ENCODE data around the gene DNAJC4.

DNAJC4 gene

DNA sequence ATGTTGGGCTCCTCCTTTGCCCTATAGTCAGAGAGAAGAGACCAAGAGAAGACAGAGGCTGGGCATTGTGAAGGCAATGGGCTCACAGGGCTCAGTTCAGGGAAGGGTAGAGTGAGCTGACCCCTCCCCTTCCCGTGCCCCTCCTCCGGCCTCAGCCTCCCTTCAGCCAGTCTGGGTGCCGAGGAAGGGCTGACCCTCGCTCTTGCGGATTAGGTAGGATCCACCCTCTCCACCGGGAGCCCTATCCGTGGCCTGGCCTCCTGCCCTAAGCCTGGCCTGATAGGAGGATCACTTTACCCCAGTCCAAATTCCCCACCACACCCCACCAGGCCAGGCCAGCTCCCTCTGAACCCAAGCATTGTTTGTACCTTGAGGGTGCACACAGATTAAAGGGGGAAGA lies 18.2 kb downstream of the DNAJC4 start:
- Mint-ChIP-seq H3K27me3 (no peaks in the 10 kb centered on the region), H3K36me3 (peaks cover 2% of the 10 kb centered on the region), H3K9me3 (no peaks in the 10 kb centered on the region), H3K4me3 (peak overlapping the region; percentile 28), H3K27ac (no peak overlapping the region), H3K4me1 (peaks cover 17% of the 10 kb centered on the region)
- ATAC-seq (ENCODE audit: low read depth) (no peak), DNase-seq (ENCODE audit: low spot score in 2 of 2) (no peak)

DNA sequence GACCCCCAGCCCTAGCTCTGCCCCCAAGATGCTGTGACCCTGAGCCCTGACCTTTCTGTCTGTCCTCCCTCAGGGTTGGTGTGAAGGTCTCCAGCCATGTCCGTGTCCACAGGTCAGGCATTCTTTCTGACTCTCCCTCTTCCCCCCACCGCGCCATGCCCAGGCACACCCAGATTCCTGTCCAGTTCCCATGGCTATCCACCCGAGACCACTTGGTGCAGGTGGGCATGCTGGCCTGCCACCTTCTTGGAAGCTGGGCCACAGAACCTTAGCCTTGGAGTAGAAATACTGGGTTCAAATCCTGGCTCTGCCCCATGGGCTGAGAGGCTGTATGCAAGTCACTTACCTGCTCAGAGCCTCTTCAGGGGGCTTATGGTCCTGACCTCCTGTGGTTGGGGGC lies 18.7 kb downstream of the DNAJC4 start:
- ATAC-seq (ENCODE audit: low read depth) (no peak), DNase-seq (ENCODE audit: low spot score in 2 of 2) (no peak)
- no peaks in the 10 kb centered on the region for H3K36me3 Mint-ChIP-seq
- no peak overlapping the region for H3K4me3 Mint-ChIP-seq
- H3K4me1 Mint-ChIP-seq: peaks cover 17% of the 10 kb centered on the region
- no peak overlapping the region for H3K27ac Mint-ChIP-seq
- no peaks in the 10 kb centered on the region for H3K9me3 Mint-ChIP-seq
- no peaks in the 10 kb centered on the region for H3K27me3 Mint-ChIP-seq

DNA sequence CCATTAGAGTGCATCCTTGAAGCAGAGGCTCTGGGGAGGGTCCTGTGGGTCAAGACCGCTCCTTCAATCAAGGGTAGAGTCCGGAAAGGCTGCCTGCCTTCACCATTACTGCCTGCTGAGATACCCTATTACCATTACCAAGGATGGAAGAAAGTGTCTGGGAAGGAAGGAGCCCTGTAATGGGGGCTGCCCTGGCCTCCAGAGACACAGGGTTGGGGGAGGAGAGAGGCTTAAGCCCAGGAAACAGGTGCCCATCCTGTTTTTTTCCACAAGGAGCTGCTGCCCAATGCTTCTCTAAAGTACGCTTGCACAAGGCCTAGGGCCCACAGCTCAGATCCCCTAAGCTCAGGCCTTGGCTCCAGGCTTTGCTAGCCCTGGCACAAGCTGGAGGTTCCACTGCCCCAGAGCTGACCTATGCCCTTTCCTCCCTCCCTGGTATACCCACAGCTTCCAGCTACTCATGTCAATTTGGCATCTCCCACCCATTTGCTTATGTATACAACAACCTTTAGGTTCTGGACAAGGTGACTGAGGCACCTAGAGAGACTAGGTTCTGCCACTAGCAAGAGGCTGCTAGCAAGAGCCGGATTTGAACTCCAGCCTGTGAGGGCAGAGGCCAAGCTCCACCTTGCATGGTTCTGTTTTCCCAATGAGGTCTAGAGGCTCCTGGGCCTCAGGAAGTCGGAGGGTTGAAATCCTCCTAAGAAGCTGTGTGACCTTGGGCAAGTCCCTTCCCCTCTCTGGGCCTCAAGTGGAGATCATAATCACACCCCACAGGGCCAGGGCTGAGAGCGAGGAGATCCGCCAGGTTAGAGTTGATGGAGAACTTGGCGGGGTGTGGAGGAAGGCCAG lies 19.4 kb downstream of the DNAJC4 start:
- ATAC-seq (ENCODE audit: low read depth) (no peak), DNase-seq (ENCODE audit: low spot score in 2 of 2) (no peak)
- Mint-ChIP-seq H3K27ac (no peak overlapping the region), H3K4me1 (peaks cover 17% of the 10 kb centered on the region), H3K9me3 (no peaks in the 10 kb centered on the region), H3K4me3 (peak overlapping the region; percentile 30), H3K36me3 (no peaks in the 10 kb centered on the region), H3K27me3 (no peaks in the 10 kb centered on the region)

DNA sequence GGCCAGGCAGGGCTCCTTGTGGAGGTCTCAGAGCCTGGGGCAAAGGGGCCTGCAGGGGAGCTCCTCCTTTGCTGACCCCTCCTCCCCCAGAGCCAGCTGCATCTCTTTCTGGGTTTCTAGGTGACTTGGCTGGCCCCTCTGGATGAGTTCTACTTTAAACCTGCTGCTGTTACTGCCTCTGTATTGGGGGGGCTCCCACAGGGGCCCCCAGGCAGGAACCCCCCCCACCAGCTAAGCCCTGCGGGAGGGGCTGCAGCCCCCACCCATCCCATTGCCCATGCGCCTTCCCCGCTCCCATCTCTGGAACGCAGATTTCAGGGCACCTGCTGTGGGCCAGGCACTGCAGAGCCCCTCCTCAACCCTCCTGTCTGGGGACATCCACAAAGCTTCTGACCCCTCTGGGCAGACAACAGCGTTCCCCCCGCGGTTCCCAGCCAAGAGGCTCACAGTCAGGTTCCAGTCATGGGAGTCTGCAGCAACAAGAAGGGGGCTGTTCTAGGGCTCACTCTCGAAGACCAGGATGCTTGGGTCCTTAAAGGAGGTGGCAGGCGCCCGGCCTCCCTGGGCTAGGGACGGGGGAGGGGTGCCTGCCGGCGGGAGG lies 20.2 kb downstream of the DNAJC4 start:
- ATAC-seq (ENCODE audit: low read depth): no peak

DNA sequence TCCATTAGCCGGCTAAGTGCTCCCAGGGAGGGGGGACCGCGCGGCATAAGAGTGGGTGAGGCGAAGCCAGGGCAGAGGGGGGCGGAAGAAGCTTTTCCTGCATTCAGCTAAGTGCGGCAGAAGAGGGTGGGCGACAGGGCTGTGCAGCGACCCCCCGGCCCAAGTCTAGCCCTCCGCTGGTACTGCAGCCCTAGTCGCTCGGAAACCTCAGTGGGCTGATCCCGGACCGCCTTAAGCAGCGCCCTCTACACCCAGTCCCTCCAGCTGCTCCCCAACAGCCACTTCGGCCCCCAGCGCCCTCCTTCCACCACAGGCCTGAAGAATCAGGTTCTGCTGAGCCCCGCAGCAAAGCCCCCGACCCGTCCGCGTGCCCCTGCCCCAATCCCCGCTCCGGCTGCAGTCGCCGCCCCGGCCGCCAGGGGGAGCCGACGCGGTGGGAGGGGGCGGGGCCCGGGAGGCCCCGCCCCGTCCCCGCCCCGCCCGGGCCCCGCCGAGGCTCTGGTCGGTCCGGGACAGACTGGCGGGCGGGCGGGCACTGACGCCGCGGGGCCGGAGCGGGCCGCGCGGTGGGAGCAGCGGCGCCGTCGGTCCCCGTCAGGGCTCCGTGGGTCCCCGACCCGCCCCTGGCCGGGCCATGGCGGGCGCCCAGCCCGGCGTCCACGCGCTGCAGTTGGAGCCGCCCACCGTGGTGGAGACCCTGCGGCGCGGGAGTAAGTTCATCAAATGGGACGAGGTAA lies 20.8 kb downstream of the DNAJC4 start, which contains the start of gene PLCB3:
TSS of gene PLCB3 (plus strand) at position 515 of the 737 bp plus-strand sequence. CDS start at position 635, 120 bp downstream.
- ATAC-seq (ENCODE audit: low read depth): peak; percentile 57
- no peaks in the 10 kb centered on the region for H3K27me3 Mint-ChIP-seq
- H3K27ac Mint-ChIP-seq: peak within 1 kb of the TSS; percentile 78
- peak within 1 kb of the TSS; percentile 89 for H3K4me3 Mint-ChIP-seq
- H3K9me3 Mint-ChIP-seq: no peaks in the 10 kb centered on the region
- DNase-seq (ENCODE audit: low spot score in 2 of 2): peak; percentile 65 to 74
- H3K4me1 Mint-ChIP-seq: peaks cover 12% of the 10 kb centered on the region
- H3K36me3 Mint-ChIP-seq: no peaks in the 10 kb centered on the region

More for the DNA sequence above, 20.2 kb downstream of the DNAJC4 start:
- H3K9me3 Mint-ChIP-seq: no peaks in the 10 kb centered on the region
- peaks cover 17% of the 10 kb centered on the region for H3K4me1 Mint-ChIP-seq
- H3K4me3 Mint-ChIP-seq: peak overlapping the region; percentile 82
- H3K36me3 Mint-ChIP-seq: no peaks in the 10 kb centered on the region
- H3K27me3 Mint-ChIP-seq: no peaks in the 10 kb centered on the region
- DNase-seq (ENCODE audit: low spot score in 2 of 2): no peak
- H3K27ac Mint-ChIP-seq: no peak overlapping the region

DNA sequence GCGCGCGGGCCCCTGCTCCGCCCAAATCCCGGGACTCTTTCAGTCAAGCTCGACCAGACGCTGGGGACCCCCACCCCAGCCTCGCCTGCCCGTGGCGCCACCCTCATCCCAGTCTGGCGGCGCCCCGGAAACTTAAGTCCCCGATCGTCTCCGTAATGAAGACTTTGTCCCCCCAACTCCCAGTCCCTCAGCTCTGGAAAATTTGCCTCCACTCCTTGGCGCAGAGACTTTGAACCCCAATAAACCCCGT lies 21.3 kb downstream of the DNAJC4 start:
- Mint-ChIP-seq H3K4me3 (peak overlapping the region; percentile 89), H3K9me3 (no peaks in the 10 kb centered on the region), H3K36me3 (no peaks in the 10 kb centered on the region), H3K27me3 (no peaks in the 10 kb centered on the region), H3K4me1 (peaks cover 12% of the 10 kb centered on the region), H3K27ac (no peak overlapping the region)
- DNase-seq (ENCODE audit: low spot score in 2 of 2) (no peak), ATAC-seq (ENCODE audit: low read depth) (no peak)

DNA sequence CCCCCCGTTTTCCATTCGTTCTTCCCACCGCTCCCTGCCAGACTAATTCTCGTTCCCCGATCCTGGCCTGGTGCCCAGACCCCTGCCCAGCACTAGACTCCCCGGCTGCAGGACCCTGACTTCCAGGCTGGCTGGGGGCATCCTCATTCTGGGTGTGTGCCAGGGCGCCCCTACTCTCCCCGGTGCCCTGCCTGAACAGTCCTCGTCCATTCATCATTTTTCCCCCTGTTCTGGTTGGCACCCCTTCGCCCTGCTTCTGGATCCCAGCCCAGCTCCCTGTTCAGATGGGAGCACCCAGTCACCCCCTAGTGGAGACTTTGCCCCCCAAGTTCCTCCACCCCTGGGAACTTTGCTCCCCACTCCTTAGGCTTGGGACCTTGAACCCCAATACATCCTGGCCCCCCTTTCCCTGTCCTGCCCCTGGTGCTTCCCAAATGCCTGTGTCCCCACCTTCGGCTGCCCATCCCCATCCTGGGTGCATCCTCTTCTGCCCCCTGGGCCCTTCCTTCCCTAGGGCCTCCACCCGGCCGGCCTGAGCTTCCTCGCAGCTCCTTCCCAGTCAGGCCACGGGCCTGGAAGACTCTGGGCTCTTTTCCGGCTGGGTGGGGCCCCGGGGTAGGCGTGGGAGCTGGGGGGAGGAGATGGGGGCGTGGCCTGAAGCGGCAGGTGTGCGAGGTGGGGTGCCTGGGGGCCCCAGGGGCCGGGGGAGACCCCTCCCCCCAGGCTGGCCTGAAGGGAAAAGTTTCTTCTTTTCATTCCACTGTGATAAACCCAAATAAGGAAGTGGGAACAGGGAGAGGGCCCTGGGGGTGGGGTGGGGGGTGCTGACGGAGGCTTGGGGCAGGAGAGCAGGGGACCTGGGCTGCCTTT lies 21.9 kb downstream of the DNAJC4 start:
- no peaks in the 10 kb centered on the region for H3K9me3 Mint-ChIP-seq
- no peaks in the 10 kb centered on the region for H3K27me3 Mint-ChIP-seq
- peak overlapping the region; percentile 78 for H3K27ac Mint-ChIP-seq
- ATAC-seq (ENCODE audit: low read depth): no peak
- DNase-seq (ENCODE audit: low spot score in 2 of 2): no peak
- peaks cover 12% of the 10 kb centered on the region for H3K4me1 Mint-ChIP-seq
- H3K36me3 Mint-ChIP-seq: no peaks in the 10 kb centered on the region
- peak overlapping the region; percentile 89 for H3K4me3 Mint-ChIP-seq

DNA sequence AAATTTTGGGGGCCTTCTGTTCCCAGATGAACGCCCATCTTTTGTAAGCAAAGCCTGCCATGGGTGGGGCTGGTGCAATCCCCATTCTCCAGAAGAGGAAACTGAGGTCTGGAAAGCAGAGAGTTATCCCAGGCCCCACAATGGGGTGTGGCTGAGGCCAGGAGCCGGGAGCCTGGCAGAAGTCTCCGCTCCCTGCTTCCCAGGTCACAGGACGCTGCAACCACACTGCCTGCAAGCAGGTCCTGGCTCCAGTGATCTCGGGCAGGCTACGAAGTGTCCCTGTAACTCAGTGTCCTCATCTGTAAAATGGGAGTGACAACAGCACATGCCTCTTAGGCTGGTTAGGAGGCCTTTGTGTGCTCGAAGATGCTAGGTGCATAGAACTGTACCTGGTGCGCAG lies 22.7 kb downstream of the DNAJC4 start:
- H3K27me3 Mint-ChIP-seq: no peaks in the 10 kb centered on the region
- DNase-seq (ENCODE audit: low spot score in 2 of 2): no peak
- H3K27ac Mint-ChIP-seq: no peak overlapping the region
- H3K4me1 Mint-ChIP-seq: peaks cover 10% of the 10 kb centered on the region
- ATAC-seq (ENCODE audit: low read depth): no peak
- no peak overlapping the region for H3K4me3 Mint-ChIP-seq
- H3K36me3 Mint-ChIP-seq: peaks cover 3% of the 10 kb centered on the region
- no peaks in the 10 kb centered on the region for H3K9me3 Mint-ChIP-seq

DNA sequence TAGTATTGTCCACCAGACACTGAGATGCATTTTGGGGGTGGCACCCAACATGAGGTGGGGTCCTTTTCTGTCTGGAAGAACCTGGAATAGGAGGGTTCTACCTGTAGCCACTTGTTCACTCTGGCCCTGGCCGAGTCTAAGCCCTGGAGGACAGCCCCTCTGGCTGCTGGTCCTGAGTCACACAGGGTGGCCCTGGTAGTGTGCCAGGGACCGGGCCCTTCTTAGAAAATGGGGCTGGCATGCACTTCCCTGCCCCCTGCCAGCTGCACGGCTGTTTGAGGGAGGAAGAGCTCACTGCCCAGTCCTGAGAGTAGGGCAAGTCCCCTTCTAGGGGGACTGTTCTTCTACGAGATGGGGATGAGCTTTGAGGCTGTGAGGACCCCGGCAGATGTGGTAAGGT lies 23.1 kb downstream of the DNAJC4 start:
- Mint-ChIP-seq H3K4me3 (no peak overlapping the region), H3K27ac (no peak overlapping the region), H3K9me3 (no peaks in the 10 kb centered on the region), H3K36me3 (peaks cover 3% of the 10 kb centered on the region), H3K4me1 (peaks cover 10% of the 10 kb centered on the region), H3K27me3 (no peaks in the 10 kb centered on the region)
- DNase-seq (ENCODE audit: low spot score in 2 of 2) (no peak), ATAC-seq (ENCODE audit: low read depth) (no peak)

DNA sequence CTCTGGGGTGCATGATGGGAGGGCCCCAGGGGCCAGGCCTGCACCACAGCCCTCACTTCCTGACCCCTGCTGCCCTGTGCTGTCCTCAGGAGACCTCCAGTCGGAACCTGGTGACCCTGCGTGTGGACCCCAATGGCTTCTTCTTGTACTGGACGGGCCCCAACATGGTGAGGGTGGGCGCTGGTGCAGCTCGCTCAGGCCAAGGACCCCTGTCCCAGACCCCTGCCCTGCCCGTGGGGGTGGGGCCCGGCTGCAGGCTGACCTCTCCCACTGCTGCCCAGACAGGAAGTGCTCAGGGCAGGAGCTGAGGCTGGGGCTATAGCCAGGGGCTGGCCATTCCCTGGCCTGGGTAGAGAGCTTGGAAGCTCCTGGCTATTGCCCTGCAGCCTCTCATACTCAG lies 24.0 kb downstream of the DNAJC4 start:
- Mint-ChIP-seq H3K27me3 (no peaks in the 10 kb centered on the region), H3K4me1 (peaks cover 10% of the 10 kb centered on the region), H3K36me3 (peaks cover 4% of the 10 kb centered on the region), H3K27ac (no peak overlapping the region), H3K4me3 (no peak overlapping the region), H3K9me3 (no peaks in the 10 kb centered on the region)
- DNase-seq (ENCODE audit: low spot score in 2 of 2) (no peak), ATAC-seq (ENCODE audit: low read depth) (no peak)

DNA sequence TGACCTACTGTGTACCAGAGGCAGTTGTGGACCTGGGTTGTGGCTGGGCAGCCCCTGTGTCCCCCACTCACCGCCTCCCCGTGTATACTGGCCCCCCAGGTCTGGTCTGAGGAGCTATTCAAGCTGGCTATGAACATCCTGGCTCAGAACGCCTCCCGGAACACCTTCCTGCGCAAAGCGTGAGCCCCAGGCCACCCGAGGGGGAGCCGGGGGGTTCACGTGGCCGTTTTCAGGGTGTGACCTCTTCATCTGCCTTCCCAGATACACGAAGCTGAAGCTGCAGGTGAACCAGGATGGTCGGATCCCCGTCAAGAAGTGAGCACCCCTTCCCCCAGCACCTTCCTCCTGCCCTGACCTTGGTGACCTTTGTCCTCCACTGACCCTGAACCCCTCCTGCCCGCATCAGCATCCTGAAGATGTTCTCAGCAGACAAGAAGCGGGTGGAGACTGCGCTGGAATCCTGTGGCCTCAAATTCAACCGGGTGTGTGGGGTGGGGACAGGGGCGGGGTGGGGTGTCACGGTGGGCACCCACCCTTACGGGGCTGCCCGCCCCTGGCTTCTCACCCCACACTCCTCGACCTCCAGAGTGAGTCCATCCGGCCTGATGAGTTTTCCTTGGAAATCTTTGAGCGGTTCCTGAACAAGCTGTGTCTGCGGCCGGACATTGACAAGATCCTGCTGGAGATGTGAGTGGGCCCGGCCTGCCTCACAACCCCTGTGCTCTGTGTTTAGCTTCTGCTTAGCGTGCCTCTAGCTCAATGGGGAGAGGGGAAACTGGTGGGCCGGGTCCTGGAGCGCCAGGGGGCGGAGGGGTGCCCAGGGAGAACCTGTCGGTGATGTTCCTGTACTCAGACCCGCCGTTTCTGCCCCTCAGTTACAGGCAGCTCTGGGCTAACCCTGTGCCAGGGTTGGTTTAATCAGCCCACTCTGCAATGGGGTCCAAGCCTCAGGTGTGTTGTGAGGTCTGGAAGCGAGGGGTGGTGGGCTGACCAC lies 25.1 kb downstream of the DNAJC4 start:
- no peak overlapping the region for H3K27ac Mint-ChIP-seq
- H3K4me3 Mint-ChIP-seq: no peak overlapping the region
- no peak for DNase-seq (ENCODE audit: low spot score in 2 of 2)
- no peaks in the 10 kb centered on the region for H3K9me3 Mint-ChIP-seq
- H3K27me3 Mint-ChIP-seq: no peaks in the 10 kb centered on the region
- peaks cover 18% of the 10 kb centered on the region for H3K4me1 Mint-ChIP-seq
- H3K36me3 Mint-ChIP-seq: peaks cover 15% of the 10 kb centered on the region
- no peak for ATAC-seq (ENCODE audit: low read depth)

DNA sequence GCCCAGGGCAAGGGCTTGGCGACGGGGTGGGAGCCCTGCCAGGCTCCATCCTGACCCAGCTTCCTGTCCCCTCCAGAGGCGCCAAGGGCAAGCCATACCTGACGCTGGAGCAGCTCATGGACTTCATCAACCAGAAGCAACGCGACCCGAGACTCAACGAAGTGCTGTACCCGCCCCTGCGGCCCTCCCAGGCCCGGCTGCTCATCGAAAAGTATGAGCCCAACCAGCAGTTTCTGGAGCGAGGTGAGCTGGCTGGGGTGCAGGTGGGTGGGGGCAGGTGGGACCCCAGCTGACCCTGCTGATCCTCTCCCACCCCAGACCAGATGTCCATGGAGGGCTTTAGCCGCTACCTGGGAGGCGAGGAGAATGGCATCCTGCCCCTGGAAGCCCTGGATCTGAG lies 26.0 kb downstream of the DNAJC4 start:
- DNase-seq (ENCODE audit: low spot score in 2 of 2): no peak
- H3K4me3 Mint-ChIP-seq: no peak overlapping the region
- H3K4me1 Mint-ChIP-seq: peaks cover 16% of the 10 kb centered on the region
- no peaks in the 10 kb centered on the region for H3K9me3 Mint-ChIP-seq
- ATAC-seq (ENCODE audit: low read depth): no peak
- peaks cover 15% of the 10 kb centered on the region for H3K36me3 Mint-ChIP-seq
- no peak overlapping the region for H3K27ac Mint-ChIP-seq
- H3K27me3 Mint-ChIP-seq: no peaks in the 10 kb centered on the region

DNA sequence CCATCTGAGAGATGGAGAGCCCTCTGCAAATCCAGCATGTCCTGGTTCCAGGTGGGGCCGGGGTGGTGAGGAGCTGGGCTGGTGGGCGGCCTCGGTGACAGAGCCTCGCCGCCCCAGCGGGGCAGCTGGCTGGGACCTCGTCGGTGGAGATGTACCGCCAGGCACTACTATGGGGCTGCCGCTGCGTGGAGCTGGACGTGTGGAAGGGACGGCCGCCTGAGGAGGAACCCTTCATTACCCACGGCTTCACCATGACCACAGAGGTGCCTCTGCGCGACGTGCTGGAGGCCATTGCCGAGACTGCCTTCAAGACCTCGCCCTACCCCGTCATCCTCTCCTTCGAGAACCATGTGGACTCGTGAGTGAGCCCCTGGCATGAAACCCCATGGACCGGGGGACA lies 28.0 kb downstream of the DNAJC4 start:
- DNase-seq (ENCODE audit: low spot score in 2 of 2) (no peak), ATAC-seq (ENCODE audit: low read depth) (no peak)
- peaks cover 19% of the 10 kb centered on the region for H3K36me3 Mint-ChIP-seq
- H3K27ac Mint-ChIP-seq: no peak overlapping the region
- no peaks in the 10 kb centered on the region for H3K9me3 Mint-ChIP-seq
- no peak overlapping the region for H3K4me3 Mint-ChIP-seq
- H3K27me3 Mint-ChIP-seq: no peaks in the 10 kb centered on the region
- peaks cover 9% of the 10 kb centered on the region for H3K4me1 Mint-ChIP-seq

All from memory B cell (primary cell).